GM19193 (cell line): Measurements from ENCODE around the gene ADAMTSL3.

ENCODE experiments used
- POLR2A ChIP-seq: IDR thresholded peaks from 4 replicates; pipeline ENCODE4 v1.6.1; 2011; ENCODE audit not compliant: insufficient read depth, insufficient read length; ENCODE audit errors: extremely low read depth

Gene ADAMTSL3

DNA sequence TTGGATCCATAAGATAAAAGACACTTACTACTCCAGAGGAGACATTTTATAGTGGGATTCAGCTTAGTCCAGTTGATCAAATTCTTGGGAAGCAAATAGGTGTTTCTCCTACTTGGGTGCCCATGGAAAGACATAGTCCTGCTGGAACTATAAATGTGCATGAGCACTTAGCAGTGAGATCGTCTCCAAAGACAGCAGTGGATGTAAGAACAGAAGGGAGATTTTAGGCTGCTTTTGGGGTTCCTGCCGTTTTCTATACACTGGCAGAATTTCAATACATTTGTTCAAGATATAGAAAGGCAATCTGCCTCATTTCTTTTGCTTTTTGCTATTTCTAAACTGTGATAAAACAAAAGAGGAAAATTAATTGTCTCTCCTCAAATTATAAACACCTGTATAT is 234.0 kb downstream of the ADAMTSL3 start:
- no peak for TF ChIP-seq POLR2A

DNA sequence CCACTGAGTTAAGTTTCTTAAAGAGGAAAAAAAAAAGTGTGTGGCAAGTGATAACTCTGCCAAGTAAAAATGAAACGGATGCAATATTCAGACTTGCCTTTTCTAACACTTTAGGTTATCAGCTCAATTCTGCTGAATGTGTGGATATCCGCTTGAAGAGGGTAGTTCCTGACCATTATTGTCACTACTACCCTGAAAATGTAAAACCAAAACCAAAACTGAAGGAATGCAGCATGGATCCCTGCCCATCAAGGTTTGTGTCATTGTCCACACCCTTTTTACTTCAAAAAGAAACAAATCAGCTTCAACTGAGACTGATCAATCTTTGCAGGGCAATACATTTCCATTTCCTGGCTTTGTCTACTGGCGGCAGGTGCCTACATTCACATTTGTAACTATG is 236.1 kb downstream of the ADAMTSL3 start:
- TF ChIP-seq POLR2A = no peak

DNA sequence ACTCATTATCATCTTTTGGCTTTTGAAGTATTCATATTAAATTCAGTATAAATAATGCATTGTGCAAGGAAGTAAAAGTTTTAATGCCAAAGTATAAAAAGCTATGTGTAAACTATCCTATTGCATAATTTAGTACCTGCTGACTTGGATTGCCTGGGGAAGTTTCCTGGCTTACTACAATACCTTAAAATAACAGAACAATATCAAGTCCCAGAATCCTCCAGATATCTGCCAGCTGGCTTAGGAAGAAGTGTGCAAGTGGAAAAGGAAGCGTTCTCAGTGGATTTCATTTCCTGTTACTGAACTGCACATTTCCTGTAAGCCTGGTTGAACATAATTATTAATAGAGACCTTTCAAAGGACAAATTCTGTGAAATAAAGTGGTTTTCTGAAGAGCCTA is 236.7 kb downstream of the ADAMTSL3 start:
- no peak for TF ChIP-seq POLR2A

DNA sequence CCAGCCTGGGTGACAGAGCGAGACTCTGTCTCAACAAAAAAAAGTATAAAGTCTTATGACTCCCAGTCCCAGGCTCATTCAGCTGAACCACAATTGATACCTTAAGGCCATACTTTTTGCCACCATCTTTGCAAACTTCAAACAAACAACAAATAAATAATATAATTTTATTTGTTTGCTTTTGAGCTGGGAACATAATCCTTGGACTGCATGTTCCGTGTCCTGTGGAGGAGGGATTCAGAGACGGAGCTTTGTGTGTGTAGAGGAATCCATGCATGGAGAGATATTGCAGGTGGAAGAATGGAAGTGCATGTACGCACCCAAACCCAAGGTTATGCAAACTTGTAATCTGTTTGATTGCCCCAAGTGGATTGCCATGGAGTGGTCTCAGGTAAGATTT is 238.6 kb downstream of the ADAMTSL3 start:
- TF ChIP-seq POLR2A = no peak

DNA sequence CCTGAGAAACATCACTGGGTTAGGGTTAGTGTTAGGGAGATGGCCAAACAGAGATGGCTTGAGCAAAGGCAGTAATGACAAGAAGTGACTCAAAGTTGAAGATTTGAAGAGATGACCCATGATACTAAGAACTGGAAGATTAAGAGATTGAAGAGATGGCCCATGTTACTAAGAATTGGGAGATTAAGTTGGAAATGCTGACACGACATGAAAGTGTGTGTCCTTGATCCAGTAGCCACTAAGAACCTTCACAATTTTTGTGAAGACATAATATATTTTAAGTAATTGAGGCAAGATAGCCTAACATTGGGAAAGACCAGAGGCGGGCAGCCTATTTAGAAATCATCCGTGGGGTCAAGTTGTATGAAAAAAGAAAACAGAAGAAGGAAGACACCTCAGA is 239.4 kb downstream of the ADAMTSL3 start:
- no peak for TF ChIP-seq POLR2A

DNA sequence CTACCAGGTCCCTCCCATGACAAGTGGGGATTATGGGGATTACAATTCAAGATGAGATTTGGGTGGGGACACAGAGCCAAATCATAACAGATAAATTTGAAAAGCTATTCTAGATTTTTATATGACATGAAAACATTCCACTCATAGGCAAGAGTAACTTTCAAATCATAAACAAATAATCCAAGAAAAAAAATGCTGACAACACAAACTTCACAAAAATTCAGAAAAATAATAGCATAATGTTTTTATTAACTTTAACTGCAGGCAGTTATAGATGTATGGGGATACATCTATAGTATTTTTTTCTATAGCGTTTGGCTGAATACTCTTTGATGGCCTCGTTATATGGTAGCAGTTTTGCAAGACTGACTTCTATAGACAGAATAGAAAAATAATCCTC is 243.1 kb downstream of the ADAMTSL3 start:
- TF ChIP-seq POLR2A = no peak

DNA sequence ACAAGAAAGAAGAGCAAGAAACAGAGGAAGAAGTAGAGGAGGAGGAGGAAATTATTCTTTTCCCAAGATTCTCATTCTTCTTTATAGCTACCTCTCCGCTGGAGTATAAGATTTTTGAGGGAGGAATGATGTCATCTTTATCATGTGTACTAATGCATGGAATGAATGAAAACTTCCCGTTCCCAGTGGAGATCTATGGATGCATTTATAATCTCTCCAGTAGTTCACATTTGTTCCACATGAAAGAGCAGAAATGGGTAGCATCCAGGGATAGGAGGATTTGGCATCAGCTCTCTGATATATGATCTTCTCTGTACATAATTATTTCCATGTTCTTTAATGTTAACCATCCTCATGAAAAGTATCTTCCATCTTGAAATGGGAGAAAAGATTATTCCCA is 244.4 kb downstream of the ADAMTSL3 start:
- TF ChIP-seq POLR2A = no peak

DNA sequence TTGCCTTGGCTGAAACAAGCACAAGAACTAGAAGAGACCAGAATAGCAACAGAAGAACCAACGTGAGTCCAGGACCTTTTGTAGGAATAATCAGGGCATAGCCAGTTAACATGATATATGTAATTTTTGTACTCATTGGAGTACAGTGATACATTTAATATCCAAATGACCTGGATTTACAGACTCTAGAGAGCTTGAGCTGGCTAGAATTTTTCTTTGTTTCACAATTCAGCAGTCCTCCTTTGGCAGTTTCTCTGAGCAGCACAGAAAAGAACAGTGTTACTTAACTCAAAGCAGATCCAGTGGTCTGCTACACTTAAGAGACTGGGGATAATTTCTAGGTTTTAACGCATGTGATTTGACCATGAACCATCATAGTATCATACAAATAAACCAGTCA is 245.7 kb downstream of the ADAMTSL3 start:
- TF ChIP-seq POLR2A = no peak

DNA sequence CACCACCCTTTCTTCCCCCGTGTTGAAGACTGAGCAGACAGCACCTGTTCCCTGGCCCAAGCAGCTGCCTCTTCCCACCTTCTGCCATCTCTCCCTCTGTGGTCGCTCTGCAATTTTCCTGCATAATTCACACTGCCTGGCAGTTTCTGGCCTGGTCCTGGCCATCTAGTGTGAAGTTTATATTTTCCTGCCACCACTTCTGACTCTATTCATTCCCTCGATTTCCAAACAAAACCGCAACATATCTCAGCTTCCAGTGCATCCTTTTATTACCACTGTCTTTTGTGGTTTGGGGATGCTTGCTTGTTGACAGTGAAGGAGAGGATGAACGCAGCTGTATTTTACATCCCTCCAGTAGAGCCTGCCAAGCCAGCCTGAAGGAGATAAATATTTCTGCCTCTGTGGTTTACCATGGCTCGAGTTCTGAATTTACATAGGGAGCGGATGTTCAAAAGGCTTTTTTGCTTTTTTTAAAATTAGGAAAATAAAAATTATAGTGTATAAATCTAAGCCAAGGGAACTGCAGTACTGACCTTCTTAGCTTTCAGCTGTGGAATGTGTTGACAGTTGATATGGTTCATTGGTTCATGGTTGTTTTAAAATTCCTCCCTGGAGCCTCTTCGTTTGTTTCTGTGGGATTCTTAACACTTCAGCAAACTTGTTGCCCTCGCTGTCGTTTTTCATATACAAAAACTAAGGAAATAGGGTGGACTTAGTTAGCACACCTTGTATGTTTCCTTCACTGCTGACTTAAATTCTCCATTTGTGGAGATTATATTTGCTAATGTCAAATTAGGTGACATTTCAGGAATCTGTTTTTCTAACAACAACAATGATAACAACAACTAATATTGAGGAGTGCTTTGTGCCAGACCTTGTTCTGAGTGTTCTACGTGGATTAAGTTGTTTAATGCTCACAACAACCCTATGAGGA is 250.5 kb downstream of the ADAMTSL3 start:
- no peak for TF ChIP-seq POLR2A

DNA sequence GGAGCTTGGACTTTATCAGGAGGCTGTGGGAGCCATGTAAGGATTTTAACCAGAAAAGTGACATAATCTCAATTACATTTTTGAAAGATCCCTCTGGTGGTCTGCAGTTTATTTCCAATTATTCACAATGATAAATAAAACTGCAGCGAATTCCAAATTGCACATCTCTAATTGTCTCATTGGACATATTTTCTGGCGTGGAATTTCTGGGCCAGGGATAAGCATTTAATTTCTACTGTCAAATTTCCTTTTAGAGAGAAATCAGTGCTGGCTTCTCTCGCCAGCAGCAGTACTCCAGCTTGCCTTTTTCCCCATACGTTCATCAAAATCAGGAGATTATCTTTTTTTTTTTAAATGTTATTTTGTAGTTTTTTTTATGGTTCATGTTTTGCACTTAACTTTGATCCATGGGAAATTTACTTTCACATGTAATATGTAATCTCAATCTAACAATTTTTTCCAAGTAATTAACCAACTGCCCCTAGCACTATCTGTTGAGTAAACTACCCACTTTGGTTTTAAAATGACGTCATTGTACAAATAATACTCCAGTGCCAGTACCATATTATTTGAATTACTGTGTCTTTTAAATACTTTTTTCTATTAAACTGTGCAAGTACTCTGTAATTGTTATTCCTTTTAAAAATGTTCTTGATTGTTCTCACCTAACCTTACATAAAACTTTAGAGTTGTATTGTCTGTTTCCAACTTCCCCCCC is 251.8 kb downstream of the ADAMTSL3 start:
- TF ChIP-seq POLR2A = no peak

DNA sequence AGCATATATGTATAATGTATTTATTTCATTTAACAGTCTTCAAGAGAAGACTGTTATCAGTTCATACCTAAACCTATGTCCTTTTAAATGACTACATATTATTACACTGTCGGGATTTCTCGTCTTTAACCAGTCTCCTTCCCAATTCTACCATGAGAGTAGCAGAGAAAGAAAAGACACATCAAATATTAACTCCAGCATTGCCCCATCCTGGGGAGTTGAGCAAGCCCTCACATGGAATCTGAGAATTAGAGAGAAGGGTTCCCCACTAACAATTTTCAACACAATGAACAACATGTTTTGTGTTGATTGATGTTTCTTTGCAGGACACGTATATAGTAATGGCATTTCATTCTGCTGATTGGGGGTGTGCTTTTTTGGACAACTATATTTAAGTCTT is 257.4 kb downstream of the ADAMTSL3 start:
- no peak for TF ChIP-seq POLR2A

DNA sequence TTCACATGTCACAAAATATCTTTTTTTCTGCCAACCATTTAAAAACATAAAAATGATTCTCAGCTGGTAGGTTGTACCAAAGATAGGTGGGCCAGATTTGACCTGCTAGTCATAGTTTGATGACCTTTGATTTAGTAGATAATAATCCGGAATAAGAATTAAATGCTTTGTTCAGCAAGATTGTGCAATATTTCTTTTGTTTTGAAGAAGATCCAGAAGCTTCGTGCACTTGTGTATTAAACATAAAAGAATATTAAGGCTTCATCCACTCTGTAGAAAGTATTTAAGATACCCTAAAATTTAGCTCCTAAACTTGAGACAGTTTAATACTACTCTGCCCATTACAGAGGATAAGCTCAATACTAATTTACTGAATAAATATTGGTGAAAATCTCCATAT is 258.4 kb downstream of the ADAMTSL3 start:
- no peak for TF ChIP-seq POLR2A

DNA sequence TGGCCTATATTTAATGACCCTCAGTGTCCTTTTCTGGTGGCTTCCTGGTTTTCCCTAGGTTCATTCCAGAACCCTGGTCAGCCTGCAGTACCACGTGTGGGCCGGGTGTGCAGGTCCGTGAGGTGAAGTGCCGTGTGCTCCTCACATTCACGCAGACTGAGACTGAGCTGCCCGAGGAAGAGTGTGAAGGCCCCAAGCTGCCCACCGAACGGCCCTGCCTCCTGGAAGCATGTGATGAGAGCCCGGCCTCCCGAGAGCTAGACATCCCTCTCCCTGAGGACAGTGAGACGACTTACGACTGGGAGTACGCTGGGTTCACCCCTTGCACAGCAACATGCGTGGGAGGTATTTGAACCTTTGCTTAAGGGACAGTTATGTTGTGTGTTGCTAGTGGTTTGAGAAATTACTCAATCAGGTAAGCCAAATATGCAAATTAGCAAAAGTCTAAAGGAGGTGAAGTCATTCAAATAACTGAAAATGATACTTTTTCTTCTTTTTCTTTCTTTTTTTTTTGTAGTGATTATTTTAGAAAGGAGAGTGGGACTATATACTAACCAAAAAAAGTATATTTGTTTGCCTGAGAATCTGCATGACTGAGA is 259.2 kb downstream of the ADAMTSL3 start:
- TF ChIP-seq POLR2A = no peak

DNA sequence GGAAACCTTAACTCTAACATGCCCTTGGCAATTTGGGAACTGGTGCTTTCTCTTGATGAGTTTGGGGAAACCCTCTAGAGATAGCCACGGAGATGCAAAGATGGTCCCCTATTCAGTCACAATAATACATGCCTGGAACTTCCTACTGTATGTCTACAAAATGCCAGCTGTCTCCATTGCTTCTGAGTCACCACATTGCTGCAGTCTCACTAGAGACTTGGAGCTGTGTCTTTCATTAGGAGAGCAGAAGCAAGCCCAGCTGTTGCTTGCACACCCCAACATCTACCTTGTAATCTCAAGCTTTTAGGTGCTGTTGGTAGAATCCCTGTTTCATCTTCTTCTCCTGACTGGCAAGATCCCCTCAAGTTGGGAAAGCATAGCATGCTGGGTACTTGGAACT is 261.0 kb downstream of the ADAMTSL3 start:
- TF ChIP-seq POLR2A = no peak

DNA sequence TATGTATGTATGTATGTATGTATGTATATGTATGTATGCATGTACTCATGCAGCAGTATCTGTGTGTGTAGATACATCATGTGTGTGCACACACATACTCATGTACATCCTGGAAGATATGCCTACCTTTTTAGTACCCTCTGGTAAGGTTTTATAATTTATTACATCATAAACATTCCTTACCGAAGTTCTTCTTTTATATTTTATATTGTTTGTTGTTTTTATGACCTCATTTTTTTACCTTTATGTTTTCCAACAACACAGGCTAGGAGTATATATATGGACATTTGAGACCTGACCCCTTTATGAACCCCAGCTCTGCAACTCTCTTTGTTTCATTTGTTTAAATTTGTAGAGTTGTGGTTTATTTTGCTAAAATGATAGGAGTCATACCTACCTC is 263.5 kb downstream of the ADAMTSL3 start:
- TF ChIP-seq POLR2A = no peak

DNA sequence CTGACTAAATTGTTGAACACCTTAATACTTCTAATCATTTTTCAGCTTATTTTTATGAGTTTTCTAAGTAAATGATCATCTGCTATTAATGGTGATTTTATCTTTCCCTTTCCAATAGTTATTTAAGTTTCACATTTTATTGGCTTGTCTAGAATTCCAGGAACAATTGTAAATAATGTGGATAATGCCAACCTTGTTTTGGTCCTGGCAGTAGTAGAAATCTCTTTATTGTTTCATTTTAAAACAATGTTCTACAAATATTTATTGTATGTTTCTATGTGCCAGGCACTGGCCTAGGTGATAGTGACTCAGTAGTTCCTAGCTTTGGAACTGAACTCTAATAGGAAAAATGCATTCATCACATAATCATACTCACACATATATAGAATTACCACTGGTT is 264.1 kb downstream of the ADAMTSL3 start:
- TF ChIP-seq POLR2A = no peak
